ENCODE data around the gene MKI67. TPM values are rescaled to one million over a fixed set of nuclear protein-coding genes. Genes with fewer than 3 reads are reported as not detected.
A peak's percentile ranks its signal among the peaks of the same experiment; 100 is the strongest.
"Not testable (repeated sequence)": the region's sequence is repeated elsewhere in the genome, so short reads cannot be mapped to it uniquely, and the experiment has no call there.

MKI67 gene
- total RNA-seq, 2 experiments from 2014 or later, result 234 to 244 TPM

GRCh38 chr10:128147669-128148068 is 21.4 kb upstream of the MKI67 start:
- H3K4me1 Mint-ChIP-seq, result peaks cover 24% of the 10 kb centered on the region
- H3K27ac Mint-ChIP-seq, result no peak overlapping the region
- ATAC-seq (no peak), DNase-seq (no peak)
- H3K4me3 Mint-ChIP-seq, result no peak overlapping the region
- no peaks in the 10 kb centered on the region for H3K27me3 Mint-ChIP-seq
- ChIA-PET CTCF (no interaction called here), POLR2A (no interaction called here)
- intact Hi-C loops (cut with DNase I, micrococcal nuclease), result loop anchor here in 1 of 2 experiments (2.0 kb wide), 1 partner anchor 111 kb away; no protein-coding TSS in a partner anchor
- H3K9me3 Mint-ChIP-seq (ENCODE audit: low read depth), result peaks cover 12% of the 10 kb centered on the region
- H3K36me3 Mint-ChIP-seq (ENCODE audit: low read depth), result no peaks in the 10 kb centered on the region

DNA sequence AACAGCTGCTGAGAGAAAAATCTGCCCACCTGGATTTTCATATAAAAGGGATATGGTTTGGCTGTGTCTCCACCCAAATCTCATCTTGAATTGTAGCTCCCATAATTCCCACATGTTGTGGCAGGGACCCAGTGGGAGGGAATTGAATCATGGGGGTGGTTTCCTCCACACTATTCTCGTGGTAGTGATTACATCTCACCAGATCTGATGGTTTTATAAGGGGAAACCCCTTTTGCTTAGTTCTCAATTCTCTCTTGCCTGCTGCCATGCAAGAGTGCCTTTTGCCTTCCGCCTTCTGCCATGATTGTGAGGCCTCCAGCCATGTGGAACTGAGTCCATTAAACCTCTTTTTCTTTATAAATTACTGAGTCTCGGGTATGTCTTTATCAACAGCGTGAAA is 20.8 kb upstream of the MKI67 start:
- CTCF ChIA-PET, result interaction anchor here (0.8 to 1.3 kb wide), 4 partner anchors 14 to 100 kb away, joined by 3 to 4 read pairs (median 3); no protein-coding TSS in a partner anchor
- POLR2A ChIA-PET, result no interaction called here
- Mint-ChIP-seq H3K27me3 (no peaks in the 10 kb centered on the region), H3K36me3 (ENCODE audit: low read depth) (no peaks in the 10 kb centered on the region), H3K4me1 (peaks cover 24% of the 10 kb centered on the region), H3K4me3 (no peak overlapping the region), H3K9me3 (ENCODE audit: low read depth) (peaks cover 12% of the 10 kb centered on the region), H3K27ac (no peak overlapping the region)
- peak; percentile 57 for ATAC-seq
- DNase-seq, result peak; percentile 42
- intact Hi-C loops (cut with DNase I, micrococcal nuclease), result no loop called here

DNA sequence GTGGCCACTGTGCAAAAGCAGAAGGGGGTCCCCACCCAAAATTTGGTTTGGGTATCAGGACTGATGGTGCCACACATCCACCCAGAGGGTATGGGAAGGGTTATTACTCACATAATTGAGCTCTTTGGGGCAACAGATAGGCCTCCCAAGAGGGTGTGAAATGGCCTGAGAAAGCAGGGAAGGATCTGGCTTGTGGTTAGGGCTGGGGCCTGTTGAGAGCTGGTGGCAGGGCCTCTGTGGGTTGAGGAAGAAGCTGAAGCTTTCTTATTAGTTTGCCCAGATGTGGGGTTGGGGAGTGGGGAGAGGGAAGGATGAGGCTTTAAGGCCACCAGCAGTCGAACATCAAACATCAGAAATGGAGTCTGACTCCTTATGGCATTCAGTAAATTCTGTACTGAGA is 18.3 kb upstream of the MKI67 start:
- CTCF ChIA-PET, result interaction anchor here (0.6 to 1.1 kb wide), 3 partner anchors 50 to 75 kb away, joined by 3 to 5 read pairs (median 4); no protein-coding TSS in a partner anchor
- DNase-seq (no peak), ATAC-seq (no peak)
- no peaks in the 10 kb centered on the region for H3K36me3 Mint-ChIP-seq (ENCODE audit: low read depth)
- no peak overlapping the region for H3K27ac Mint-ChIP-seq
- intact Hi-C loops (cut with DNase I, micrococcal nuclease), result no loop called here
- H3K4me3 Mint-ChIP-seq, result no peak overlapping the region
- H3K4me1 Mint-ChIP-seq, result peaks cover 24% of the 10 kb centered on the region
- POLR2A ChIA-PET, result no interaction called here
- H3K9me3 Mint-ChIP-seq (ENCODE audit: low read depth), result peaks cover 12% of the 10 kb centered on the region
- H3K27me3 Mint-ChIP-seq, result no peaks in the 10 kb centered on the region

DNA sequence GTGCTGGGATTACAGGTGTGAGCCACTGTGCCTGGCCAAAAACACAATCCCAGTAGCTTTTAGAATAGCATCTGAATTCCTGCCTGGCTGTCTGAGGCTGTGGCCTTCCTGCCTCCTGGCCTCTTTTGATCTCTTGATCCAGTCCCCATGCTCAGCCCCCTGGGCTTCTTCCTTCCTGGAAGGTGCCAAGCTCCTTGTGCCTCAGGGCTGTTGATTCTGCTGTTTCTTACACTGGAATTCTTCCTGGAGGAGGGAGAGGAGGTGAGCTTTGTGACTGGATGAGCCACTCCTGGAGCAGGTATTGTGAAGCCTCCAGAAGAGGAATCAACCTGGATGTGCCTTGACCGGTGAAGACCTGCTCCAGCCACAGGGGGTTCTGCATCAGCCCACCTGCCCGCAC is 17.3 kb upstream of the MKI67 start:
- Mint-ChIP-seq H3K4me3 (no peak overlapping the region), H3K9me3 (ENCODE audit: low read depth) (peaks cover 12% of the 10 kb centered on the region), H3K4me1 (peaks cover 24% of the 10 kb centered on the region), H3K36me3 (ENCODE audit: low read depth) (no peaks in the 10 kb centered on the region), H3K27me3 (no peaks in the 10 kb centered on the region), H3K27ac (no peak overlapping the region)
- no peak for DNase-seq
- intact Hi-C loops (cut with DNase I, micrococcal nuclease), result no loop called here
- CTCF ChIA-PET, result interaction anchor here (1.1 kb wide), 1 partner anchor 68 kb away, joined by 4 read pairs; no protein-coding TSS in a partner anchor
- POLR2A ChIA-PET, result no interaction called here
- no peak for ATAC-seq

DNA sequence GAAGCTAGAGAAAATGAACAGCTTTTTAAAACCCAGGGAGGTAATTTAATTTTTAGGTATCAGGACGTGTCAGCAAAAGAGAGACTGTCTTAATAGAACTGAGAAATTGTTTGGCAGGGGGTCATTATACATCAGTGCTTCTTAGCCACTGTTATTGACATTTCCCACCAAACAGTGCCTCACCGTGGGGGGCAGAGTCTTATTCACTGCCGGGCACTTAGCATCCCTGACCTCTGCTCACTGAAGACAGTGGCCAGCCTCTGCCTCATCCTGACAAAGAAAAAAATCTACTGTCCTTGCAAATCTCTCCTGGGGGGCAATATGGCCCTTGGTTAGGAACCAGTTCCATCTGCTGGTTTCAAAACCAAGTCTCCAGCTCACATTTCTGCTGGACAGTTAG is 14.2 kb upstream of the MKI67 start:
- ChIA-PET POLR2A (no interaction called here), CTCF (interaction anchor here (0.8 kb wide), 1 partner anchor 38 kb away, joined by 3 read pairs; no protein-coding TSS in a partner anchor)
- Mint-ChIP-seq H3K27ac (no peak overlapping the region), H3K9me3 (ENCODE audit: low read depth) (peaks cover 3% of the 10 kb centered on the region), H3K27me3 (no peaks in the 10 kb centered on the region), H3K36me3 (ENCODE audit: low read depth) (no peaks in the 10 kb centered on the region), H3K4me3 (no peak overlapping the region), H3K4me1 (peaks cover 4% of the 10 kb centered on the region)
- intact Hi-C loops (cut with DNase I, micrococcal nuclease), result no loop called here
- no peak for ATAC-seq
- DNase-seq, result no peak

- H3K36me3 Mint-ChIP-seq (ENCODE audit: low read depth); DNase-seq; H3K27ac Mint-ChIP-seq; ATAC-seq; H3K9me3 Mint-ChIP-seq (ENCODE audit: low read depth); H3K4me3 Mint-ChIP-seq; intact Hi-C loops (cut with DNase I, micrococcal nuclease); POLR2A ChIA-PET; H3K27me3 Mint-ChIP-seq; H3K4me1 Mint-ChIP-seq: not testable (repeated sequence)
- CTCF ChIA-PET, result interaction anchor here (0.6 to 1.2 kb wide), 3 partner anchors 11 to 74 kb away, joined by 3 to 4 read pairs (median 3); no protein-coding TSS in a partner anchor
Measured at GRCh38 chr10:128138429-128138828, 12.2 kb upstream of the MKI67 start.

GRCh38 chr10:128137877-128138276 is 11.7 kb upstream of the MKI67 start:
- H3K36me3 Mint-ChIP-seq (ENCODE audit: low read depth), result no peaks in the 10 kb centered on the region
- H3K4me3 Mint-ChIP-seq, result no peak overlapping the region
- no peaks in the 10 kb centered on the region for H3K4me1 Mint-ChIP-seq
- H3K9me3 Mint-ChIP-seq (ENCODE audit: low read depth), result no peaks in the 10 kb centered on the region
- POLR2A ChIA-PET, result no interaction called here
- ATAC-seq, result no peak
- CTCF ChIA-PET, result interaction anchor here (0.7 to 1.5 kb wide), 3 partner anchors 11 to 75 kb away, joined by 3 to 4 read pairs (median 3); no protein-coding TSS in a partner anchor
- intact Hi-C loops (cut with DNase I, micrococcal nuclease), result no loop called here
- no peak overlapping the region for H3K27ac Mint-ChIP-seq
- H3K27me3 Mint-ChIP-seq, result no peaks in the 10 kb centered on the region
- DNase-seq, result no peak

GRCh38 chr10:128130051-128130450 is 3.8 kb upstream of the MKI67 start:
- ChIA-PET CTCF (interaction anchor here (1.0 to 1.3 kb wide), 2 partner anchors 41 to 82 kb away, joined by 3 read pairs; no protein-coding TSS in a partner anchor), POLR2A (no interaction called here)
- DNase-seq (no peak), ATAC-seq (no peak)
- Mint-ChIP-seq H3K9me3 (ENCODE audit: low read depth) (no peaks in the 10 kb centered on the region), H3K4me1 (peaks cover 12% of the 10 kb centered on the region), H3K36me3 (ENCODE audit: low read depth) (peaks cover 6% of the 10 kb centered on the region), H3K4me3 (no peak overlapping the region), H3K27ac (no peak overlapping the region), H3K27me3 (no peaks in the 10 kb centered on the region)
- intact Hi-C loops (cut with DNase I, micrococcal nuclease), result no loop called here

GRCh38 chr10:128128582-128128981 is 2.4 kb upstream of the MKI67 start:
- Mint-ChIP-seq H3K4me1 (peaks cover 23% of the 10 kb centered on the region), H3K27me3 (peaks cover 9% of the 10 kb centered on the region), H3K36me3 (ENCODE audit: low read depth) (peaks cover 20% of the 10 kb centered on the region), H3K4me3 (no peak overlapping the region), H3K27ac (no peak overlapping the region), H3K9me3 (ENCODE audit: low read depth) (no peaks in the 10 kb centered on the region)
- DNase-seq (no peak), ATAC-seq (no peak)
- CTCF ChIA-PET, result interaction anchor here (0.6 to 0.7 kb wide), 3 partner anchors 17 to 86 kb away, joined by 3 to 4 read pairs (median 3); no protein-coding TSS in a partner anchor
- intact Hi-C loops (cut with DNase I, micrococcal nuclease), result loop anchor here in 1 of 2 experiments (5.0 kb wide), 1 partner anchor 84 kb away; no protein-coding TSS in a partner anchor
- POLR2A ChIA-PET, result no interaction called here

DNA sequence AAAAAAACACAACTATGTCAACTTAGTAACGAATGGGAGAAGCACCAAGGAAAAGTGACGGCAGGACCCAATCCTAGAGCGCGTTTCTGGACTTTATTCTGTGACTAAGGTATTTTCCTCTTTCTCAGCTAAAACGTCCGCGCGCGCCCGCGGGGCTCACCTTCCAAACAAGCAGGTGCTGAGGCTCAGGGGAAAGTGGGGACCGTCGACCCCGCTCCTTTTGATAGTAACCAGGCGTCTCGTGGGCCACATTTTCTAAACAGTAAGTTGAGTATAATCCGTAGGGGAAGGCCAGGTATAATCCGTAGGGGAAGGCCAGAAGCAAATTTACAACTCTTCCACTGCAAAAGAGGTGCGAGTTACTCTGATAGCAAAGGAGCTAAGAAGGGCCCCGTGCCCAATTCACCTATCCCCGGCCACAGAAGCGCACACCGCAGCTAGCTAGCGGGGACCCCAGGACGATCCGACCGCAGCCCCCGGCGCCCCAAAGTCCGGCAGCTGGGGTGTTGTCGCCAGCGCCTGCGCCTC is 743 bp downstream of the MKI67 start:
- ATAC-seq (no peak), DNase-seq (peak; percentile 49)
- Mint-ChIP-seq H3K27me3 (peaks cover 13% of the 10 kb centered on the region), H3K27ac (peak overlapping the region; percentile 90), H3K4me3 (peak overlapping the region; percentile 93), H3K9me3 (ENCODE audit: low read depth) (no peaks in the 10 kb centered on the region), H3K4me1 (peaks cover 27% of the 10 kb centered on the region), H3K36me3 (ENCODE audit: low read depth) (peaks cover 47% of the 10 kb centered on the region)
- CTCF ChIA-PET, result interaction anchor here (0.6 to 2.3 kb wide), 6 partner anchors 9 to 53 kb away, joined by 3 to 10 read pairs (median 4); no protein-coding TSS in a partner anchor
- POLR2A ChIA-PET, result interaction anchor here (1.4 kb wide), 1 partner anchor 30 kb away, joined by 3 read pairs; no protein-coding TSS in a partner anchor
- intact Hi-C loops (cut with DNase I, micrococcal nuclease), result loop anchor here in 1 of 2 experiments (5.0 kb wide), 1 partner anchor 87 kb away; no protein-coding TSS in a partner anchor

- Mint-ChIP-seq H3K27me3 (peaks cover 13% of the 10 kb centered on the region), H3K4me1 (peaks cover 27% of the 10 kb centered on the region), H3K9me3 (ENCODE audit: low read depth) (no peaks in the 10 kb centered on the region), H3K4me3 (peak overlapping the region; percentile 93), H3K36me3 (ENCODE audit: low read depth) (peaks cover 53% of the 10 kb centered on the region), H3K27ac (peak overlapping the region; percentile 90)
- DNase-seq (no peak), ATAC-seq (no peak)
- POLR2A ChIA-PET, result interaction anchor here (1.4 to 2.0 kb wide), 2 partner anchors 11 to 29 kb away, joined by 3 to 8 read pairs; no protein-coding TSS in a partner anchor
- intact Hi-C loops (cut with DNase I, micrococcal nuclease), result loop anchor here in 1 of 2 experiments (5.0 kb wide), 1 partner anchor 87 kb away; no protein-coding TSS in a partner anchor
- CTCF ChIA-PET, result interaction anchor here (0.7 to 1.9 kb wide), 3 partner anchors 10 to 25 kb away, joined by 4 to 10 read pairs (median 5); no protein-coding TSS in a partner anchor
Measured at GRCh38 chr10:128124813-128125403, 1.3 kb downstream of the MKI67 start.
